ENCODE measurements around the gene ORC4.
"Not testable (repeated sequence)": the region's sequence is repeated elsewhere in the genome, so short reads cannot be mapped to it uniquely, and the experiment has no call there.

ORC4 gene

GRCh38 chr2:148013876-148014275, 6.7 kb downstream of the ORC4 start:
- DNase-seq = no peak

- not testable (repeated sequence) for DNase-seq
Measured at GRCh38 chr2:148008411-148008810, 12.1 kb downstream of the ORC4 start.

- no peak for DNase-seq
Measured at GRCh38 chr2:148007219-148007900, 13.2 kb downstream of the ORC4 start.

GRCh38 chr2:148006249-148007007, 14.1 kb downstream of the ORC4 start:
- DNase-seq = no peak

- not testable (repeated sequence) for DNase-seq
Measured at GRCh38 chr2:148002420-148002819, 18.1 kb downstream of the ORC4 start.

- DNase-seq = no peak
Measured at GRCh38 chr2:148000095-148000494, 20.4 kb downstream of the ORC4 start.

- no peak for DNase-seq
Measured at GRCh38 chr2:147999126-147999525, 21.4 kb downstream of the ORC4 start.

- no peak for DNase-seq
Measured at GRCh38 chr2:147998203-147998602, 22.3 kb downstream of the ORC4 start.

GRCh38 chr2:147996828-147997227, 23.7 kb downstream of the ORC4 start:
- DNase-seq = no peak

GRCh38 chr2:147994965-147995364, 25.6 kb downstream of the ORC4 start:
- not testable (repeated sequence) for DNase-seq

GRCh38 chr2:147989809-147990403, 30.6 kb downstream of the ORC4 start:
- DNase-seq = no peak

GRCh38 chr2:147989102-147989501, 31.4 kb downstream of the ORC4 start:
- no peak for DNase-seq

- no peak for DNase-seq
Measured at GRCh38 chr2:147980940-147981528, 39.5 kb downstream of the ORC4 start.

- DNase-seq = no peak
Measured at GRCh38 chr2:147977679-147978078, 42.9 kb downstream of the ORC4 start.

GRCh38 chr2:147976102-147976501, 44.4 kb downstream of the ORC4 start:
- no peak for DNase-seq

- DNase-seq = no peak
Measured at GRCh38 chr2:147968571-147968970, 52.0 kb downstream of the ORC4 start.

GRCh38 chr2:147952118-147952517, 68.4 kb downstream of the ORC4 start:
- no peak for DNase-seq

GRCh38 chr2:147945660-147946059, 74.9 kb downstream of the ORC4 start:
- no peak for DNase-seq

GRCh38 chr2:147939313-147939712, 81.2 kb downstream of the ORC4 start:
- no peak for DNase-seq

GRCh38 chr2:147937744-147938349, 82.7 kb downstream of the ORC4 start:
- no peak for DNase-seq

- DNase-seq = no peak
Measured at GRCh38 chr2:147934881-147935620, 85.5 kb downstream of the ORC4 start.

- DNase-seq = no peak
Measured at GRCh38 chr2:147933931-147934330, 86.6 kb downstream of the ORC4 start.

Measured in GDM1 (cell line).